DMS114 treated with DMSO at 0.1 percent for 48 hours (cell line): Measurements from ENCODE around the gene NPR2.

Experiments
- DNase-seq: peaks from one replicate; lab custom pipeline; 2025; ENCODE audit not compliant: unreplicated experiment; lab: John Stamatoyannopoulos, UW

The NPR2 gene

DNA sequence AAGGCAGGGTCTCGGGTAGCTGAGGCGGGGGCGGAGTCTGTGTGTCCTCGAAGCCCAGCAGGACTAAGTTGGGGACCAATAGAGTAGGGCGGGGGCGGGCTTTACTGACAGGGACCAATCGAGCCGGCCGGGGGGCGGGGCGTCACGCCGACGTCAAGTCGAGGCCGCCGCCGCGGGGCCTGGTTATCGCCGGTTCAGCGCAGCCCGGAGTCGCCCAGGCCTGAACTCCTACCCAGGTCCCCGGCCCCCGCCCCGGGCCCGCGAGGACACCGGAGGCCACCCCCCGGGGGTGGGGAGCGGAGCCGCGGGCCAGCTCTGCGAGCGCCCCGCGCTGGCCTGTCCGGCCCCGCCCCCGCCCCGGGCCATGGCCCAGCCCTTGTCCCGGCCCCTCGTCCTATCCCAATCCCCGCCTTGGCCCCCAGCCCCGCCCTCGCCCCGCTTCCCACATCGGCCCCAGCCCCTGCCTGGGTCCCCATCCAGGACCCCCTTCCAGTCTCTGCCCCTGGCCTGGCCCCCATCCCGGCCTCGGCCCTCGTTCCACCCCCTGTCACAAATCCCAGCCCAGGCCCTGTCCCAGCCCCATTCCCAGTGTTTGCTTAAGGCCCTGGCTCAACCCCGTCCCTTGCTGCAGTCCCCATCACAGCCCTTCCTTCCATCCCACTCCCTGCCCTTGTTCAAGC is 37.8 kb downstream of the NPR2 start, which contains the start of gene TMEM8B:
Gene TMEM8B (plus strand): TSS at position 145 of the 680 bp plus-strand sequence. CDS start 220 bp downstream, at position 365.
- DNase-seq: peak; percentile 74

DNA sequence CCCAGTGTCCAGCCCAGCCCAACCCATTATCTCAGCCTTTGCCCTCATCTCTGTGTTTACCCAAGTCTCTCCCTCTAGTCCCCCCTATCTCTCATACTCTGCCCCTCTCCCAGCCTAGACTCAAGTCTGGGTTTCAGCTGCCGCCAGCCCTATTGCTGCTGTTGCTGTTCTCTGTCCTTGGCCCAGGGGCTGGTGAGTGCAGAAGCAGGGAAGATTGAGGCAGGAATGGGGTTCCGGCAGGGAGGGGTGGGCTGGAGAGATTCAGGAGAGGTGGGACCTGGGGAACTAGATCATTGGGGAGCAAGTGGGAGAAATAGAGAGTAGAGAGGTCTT is 38.3 kb downstream of the NPR2 start:
- no peak for DNase-seq

DNA sequence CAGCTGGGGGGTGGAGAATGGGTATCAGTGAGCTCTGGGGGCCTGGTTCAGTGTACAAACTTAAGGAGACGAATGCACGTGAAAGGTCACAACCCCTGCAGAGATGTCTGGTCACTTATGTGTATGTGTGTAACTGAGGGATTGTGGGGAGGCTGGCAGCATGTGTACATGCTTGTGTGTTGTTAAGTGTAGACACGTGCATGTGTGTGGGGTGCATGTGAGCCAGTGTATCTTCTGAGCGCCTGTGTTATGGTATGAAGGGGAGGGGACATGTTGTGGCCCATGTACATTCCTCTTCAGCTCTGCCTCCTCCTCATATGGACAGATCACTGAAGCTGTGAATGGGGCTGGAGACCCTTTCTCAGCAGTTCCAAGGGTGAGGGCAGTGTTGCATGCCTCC is 39.6 kb downstream of the NPR2 start:
- DNase-seq: no peak

DNA sequence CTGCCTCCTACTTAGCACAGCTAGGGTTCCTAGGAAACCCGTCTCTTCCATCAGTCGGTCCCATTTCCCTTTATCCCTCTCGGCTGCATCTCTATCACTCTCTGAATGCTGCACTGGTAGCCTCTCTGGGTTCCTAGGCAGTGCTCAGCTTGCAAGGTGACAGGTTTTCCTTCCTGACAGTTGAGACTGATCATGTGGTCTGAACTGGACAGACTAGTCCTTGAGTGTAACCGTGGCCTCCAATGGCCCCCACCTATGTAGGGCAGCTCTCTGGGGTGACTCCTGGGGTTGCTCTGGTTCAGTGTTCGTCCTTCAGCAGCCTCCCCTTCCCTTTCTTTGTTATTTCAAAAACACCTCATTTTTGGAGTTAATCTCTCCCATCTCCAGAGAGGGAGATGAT is 41.4 kb downstream of the NPR2 start:
- no peak for DNase-seq

DNA sequence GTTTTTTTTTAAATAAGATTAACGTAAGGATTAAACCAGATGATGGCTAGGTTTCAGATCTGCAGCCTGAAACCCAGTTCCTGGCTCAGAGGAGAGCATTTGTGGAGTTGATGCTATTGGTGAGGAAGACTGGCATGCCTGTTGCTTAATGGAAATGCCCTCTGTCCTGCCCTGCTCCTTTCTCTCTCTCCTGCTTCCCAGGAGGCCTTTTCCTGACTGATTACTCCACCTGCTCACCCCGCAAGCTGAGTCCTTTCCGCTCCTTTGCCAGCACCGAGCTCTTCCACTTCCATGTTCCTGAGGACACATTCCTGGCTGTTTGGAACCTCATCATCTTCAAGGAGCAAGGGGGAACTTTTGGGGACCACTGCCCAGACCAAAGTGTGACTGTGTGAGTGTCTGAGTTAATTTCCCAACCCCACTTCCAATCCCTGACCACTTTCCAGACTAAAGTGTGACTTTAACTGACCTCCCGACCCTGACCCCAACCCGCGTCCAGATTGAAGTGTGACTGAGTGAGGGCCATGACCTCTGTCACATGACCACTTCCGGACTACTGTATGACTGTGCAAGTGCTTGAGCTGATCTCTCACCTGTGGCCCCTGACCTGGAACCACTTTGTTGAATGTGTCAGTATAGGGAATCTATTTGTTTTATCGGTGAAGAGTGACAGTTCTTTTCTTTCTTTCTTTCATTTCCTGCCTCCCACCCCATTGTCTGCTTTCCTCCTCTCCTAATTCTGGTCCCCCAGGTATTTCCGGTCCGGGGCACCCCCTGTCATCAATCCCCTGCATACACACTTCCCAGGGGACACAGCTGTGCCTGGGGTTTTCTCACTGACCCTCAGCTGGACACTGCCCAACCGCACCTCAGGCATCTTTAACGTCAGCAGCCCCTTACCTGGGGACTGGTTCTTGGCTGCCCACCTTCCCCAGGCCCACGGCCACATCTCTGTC is 43.1 kb downstream of the NPR2 start:
- DNase-seq: no peak

DNA sequence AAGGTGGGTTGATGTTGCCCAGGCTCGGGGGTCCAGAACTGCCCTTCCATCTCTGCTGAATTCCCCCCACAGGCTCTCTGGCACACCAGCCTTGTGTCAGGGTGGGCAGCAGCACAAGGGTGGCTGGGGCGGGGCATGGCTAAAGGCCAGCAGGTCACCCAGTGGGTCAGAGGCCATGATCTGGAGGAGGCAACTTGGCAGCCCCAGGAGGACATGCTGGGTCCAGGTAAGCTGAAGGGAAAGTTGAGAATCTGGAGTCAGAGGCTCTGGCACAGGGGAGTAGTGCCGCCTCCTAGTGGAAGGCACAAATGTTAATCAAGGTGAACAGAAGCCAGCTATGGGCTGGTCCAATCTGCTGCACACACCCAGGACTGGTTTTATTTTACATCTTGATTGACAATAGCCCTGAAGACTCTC is 43.8 kb downstream of the NPR2 start:
- DNase-seq: no peak

DNA sequence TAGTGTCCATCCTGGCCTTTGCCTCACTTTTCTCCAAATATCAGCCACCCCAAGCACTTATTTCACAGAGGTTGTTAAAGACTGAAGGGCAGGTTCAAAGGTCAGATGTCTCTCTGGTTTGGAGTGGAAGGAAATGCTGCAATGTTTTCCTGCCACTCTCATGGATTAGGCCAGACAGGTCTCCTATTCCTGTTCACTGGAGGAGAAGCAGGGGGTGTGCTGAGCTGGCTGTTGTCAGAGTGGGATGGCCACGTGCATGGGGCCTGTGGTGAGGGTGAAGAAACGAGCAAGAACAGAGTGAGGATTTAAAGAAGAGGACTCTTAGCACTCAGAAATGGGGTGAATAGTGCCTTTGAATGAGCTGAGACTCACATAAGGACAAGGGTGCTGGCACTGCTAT is 44.4 kb downstream of the NPR2 start:
- no peak for DNase-seq

DNA sequence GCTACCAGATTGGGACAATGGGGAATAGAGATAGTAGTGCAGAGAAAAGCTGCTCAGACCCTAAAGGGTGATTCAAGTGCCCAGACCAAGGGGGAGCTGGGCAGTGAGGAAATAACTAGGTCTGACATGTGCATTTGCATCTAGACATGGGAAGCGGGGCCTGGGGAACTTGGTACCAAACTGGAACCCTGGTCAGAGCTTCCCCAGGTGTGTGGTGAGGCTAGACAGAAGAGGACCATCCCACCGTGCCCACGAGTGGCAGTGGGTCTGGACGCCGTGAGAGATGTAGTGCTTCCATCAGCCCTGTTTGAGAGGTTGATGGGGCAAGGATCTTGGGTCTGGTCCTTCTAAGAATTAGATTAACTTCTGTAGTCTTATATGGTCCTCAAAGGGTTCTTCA is 45.2 kb downstream of the NPR2 start:
- no peak for DNase-seq

DNA sequence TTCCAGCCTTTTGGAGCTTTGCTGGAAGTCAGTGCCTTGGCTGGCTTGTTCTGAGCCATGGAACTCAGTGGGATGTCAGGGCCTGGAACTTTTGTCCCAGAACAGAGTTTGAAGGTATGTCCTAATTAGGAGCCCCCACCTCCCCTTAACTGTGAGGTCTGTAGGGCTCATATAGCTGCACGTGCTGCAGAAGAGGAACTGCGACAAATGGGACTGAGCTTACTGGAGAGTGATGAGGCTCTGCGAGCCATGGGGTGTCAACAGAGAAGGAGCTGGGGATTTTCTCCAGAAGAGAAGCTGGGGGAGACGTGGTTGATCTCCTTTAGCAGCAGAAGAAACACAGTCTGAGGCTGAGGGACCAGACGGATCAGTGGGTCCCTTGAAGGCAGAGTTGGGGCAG is 48.5 kb downstream of the NPR2 start:
- DNase-seq: no peak

DNA sequence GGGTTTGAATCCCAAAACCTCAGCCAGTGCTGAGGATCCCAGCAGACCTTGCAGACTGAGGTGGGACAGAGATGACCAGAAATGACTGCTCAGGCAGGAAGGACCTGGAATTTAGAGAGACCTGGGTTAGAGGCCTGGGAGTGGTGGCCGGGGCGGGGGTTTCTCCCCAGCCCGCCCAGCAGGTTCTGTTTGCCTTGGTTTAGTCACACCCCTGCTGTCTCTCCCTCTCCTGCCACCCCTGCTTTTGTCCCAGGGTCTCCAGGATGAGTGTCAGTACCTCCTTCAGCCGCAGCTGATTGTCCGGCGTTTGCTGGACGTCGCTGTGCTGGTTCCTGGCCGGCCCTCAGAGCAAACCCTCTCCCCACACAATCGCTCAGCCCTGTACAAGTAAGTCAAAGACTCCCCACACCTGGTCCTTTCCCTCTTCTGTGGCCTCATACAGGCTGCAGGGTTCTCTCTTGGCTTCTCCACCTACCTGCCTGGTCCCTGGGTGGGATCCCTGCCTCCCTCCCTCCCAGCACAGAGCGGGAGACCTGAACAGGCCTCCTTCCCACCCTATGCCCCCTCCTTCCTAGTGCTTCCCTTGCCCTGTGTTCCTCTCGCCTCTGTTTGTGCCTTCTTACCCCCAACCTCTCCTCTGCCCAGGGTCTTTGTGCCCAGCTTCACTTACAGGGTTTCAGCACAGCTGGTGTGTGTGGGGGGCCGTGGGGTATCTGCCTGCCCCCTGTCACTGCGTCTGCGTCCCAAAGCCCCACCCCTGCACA is 49.7 kb downstream of the NPR2 start:
- DNase-seq: no peak

DNA sequence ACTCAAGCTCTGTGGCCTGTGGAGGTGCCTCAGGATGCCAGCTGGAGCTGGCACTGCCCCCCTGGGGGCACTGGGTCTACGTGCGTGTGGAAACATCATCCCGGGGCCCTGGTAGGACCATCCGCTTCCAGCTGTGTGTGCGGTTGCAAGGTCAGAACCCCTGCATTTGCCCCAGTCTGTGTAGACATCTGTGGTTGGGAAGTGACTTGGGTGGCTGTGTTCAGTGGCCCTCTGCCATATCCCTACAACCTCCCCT is 50.2 kb downstream of the NPR2 start:
- no peak for DNase-seq

DNA sequence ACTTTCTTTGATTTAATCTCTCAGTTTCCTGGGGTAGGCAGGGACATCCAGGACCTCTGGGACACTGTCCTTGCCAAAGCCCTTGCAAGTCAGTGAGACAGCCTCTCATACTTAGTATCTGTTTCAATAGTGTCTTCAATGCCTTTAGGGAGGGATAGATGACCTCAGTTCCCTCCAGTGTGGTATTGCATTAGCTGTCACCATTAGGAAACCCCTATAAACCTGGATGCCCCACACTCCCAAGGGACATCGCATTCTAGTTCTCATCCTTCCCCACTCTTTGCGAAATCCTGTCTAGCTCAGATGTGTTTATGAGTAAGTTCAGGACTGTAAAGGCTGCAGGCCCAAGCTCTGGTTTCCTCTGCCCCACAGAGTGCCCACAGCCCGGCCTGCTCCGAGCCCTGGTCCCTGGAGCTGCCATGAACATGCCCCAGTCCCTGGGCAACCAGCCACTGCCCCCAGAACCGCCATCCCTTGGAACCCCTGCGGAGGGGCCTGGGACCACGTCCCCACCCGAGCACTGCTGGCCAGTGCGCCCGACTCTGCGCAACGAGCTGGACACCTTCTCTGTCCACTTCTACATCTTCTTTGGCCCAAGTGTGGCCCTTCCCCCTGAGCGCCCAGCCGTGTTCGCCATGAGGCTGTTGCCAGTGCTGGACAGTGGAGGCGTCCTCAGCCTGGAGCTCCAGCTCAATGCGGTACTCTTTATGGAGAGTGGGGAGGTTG is 50.8 kb downstream of the NPR2 start:
- no peak for DNase-seq

DNA sequence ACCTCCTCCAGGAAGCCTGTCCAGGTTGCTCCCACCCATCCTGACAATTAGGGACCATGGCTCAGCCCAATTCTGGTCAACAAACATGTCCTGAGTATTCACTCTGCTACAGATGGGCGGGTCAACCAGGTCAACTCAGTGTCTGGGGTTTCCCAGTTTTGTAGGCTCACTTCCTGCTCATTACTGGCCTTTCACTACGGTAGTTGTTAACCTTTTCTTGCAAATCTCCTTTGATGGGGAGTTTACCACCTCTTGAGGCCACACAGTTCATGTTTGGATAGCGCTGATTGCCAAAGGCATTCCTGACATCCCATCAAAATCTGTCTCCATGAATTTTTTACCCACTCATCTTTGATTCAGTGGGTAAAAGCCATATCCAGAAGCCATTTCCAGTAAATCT is 51.4 kb downstream of the NPR2 start:
- no peak for DNase-seq

DNA sequence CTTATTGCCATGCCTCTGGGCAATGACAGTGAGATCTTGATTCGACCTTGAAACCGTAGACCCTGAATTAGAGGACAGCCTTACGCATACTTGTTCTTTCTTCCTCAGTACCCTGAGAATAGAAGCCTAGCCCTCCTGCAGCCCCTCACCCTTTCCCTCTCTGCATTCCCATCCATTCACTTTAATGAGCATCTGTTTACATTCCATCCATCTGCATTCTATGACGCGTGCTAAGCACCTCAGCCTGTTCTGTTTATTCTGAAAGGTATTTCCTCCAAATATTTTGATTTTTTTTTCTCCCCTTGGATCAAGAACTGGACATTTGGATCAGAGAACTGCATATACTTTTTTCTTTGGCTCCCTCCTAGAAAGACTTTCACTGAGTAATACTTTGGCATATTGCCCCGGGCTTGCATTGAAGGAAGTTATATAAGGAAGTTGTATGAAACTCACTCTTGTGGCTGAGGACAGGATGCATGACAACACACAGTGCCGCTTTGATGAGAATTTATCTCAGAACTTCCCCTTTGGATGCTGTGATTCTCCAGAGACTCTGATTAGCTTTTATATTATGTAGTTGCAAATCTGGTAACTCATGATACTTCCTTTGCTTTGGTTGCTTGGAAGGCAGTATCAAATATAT is 53.4 kb downstream of the NPR2 start:
- no peak for DNase-seq

DNA sequence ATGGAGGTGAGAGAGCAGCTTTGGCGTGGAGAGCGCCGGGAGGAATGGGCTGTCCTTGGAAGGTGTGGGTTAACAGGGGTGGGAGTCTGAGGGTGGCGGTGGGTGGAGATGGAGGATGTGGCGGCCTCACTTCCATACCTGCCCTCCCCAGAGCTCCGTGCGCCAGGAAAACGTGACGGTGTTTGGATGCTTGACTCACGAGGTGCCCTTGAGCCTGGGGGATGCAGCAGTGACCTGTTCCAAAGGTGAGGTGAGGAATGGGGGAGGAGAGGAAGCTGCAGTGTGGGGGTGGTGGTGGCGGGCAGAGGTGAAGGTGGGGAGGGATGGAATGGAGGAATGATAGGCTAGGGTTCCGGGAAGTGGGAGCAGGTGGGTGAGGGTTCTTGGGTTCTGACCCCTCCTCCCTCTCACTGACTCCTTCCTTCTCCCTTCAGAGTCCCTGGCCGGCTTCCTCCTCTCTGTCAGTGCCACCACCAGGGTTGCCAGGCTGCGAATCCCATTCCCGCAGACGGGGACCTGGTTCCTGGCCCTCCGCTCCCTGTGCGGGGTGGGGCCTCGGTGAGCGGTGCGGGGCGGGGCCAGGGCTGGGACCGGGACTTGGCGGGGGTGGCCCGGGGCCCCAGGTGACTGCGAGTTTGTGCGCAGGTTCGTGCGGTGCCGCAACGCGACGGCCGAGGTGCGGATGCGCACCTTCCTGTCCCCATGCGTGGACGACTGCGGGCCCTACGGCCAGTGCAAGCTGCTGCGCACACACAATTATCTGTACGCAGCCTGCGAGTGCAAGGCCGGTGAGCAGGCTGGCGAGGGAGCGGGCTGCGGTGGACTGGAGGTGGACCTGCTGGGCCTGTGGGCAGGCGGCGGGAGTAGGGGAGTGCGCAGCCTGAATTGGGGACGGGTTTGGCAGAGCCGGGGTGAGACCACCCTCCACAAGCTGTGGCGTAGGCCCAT is 54.7 kb downstream of the NPR2 start:
- DNase-seq: no peak

DNA sequence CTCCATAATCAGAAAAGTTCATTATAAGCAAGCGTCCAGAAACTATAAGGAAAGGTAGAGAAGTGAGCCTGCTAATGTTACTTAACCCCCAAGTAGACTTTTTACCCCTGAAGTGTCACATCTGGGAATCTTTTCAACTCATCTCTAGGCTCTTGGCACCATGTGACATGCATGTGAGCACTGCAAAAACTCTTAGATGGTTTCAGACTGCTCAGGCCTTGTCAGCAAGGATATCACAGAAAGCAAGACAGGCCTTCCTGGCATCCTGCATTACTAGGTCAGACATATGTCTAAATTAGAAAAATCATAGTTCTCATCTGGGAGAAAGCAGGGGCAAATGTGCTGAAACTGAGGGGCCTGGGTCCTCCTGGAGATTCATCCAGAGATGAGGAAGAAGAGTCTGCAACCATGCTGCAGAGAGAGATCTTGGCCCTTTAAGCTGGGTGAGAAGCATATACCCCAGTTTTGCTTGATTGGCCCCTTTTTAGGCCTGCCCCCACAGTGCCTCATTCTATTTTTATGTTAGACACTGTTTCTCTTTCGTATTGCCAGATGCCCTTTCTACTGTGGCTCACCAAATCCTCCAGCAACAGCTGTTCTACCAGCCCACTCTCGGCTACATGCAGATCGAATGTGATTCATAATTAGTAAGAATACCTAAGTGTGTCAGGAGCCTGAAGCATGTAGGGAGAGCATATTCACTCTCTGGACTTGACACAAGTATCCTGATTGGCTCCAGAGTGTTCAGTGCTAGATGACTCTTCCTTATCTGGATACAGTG is 56.6 kb downstream of the NPR2 start:
- DNase-seq: no peak

DNA sequence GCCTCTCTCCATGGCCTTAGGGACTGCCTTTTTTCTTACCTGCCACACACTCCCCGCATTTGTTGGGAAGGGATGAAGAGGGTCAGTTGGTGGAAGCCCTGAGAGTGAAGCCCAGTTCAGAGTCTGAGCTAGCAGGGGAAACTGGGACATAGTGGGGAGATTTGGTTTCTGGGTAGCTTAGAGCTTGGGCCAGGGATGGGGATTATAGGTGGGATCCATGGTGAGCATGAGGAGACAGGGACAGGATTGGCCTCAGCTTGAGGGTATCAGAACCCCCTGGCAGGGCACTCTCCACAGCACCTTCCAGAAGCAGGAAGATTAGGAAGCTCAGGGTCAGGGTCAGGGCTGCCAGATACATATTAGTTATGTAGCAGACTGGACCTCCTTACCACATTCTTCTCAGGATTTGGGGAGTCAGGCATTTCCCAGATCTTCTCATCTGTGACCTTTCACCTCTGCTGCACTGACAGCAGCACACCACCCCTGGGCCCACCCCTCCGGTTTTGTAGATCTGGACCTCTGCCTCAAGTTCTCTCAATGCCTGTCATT is 61.0 kb downstream of the NPR2 start:
- no peak for DNase-seq
